22Rv1 (cell line): ENCODE measurements around the gene TMEM163.
"Not testable (repeated sequence)": the region's sequence is repeated elsewhere in the genome, so short reads cannot be mapped to it uniquely, and the experiment has no call there.

Experiments
- H3K27ac ChIP-seq: fragments of 450-650 bp; 2 replicates; pipeline ENCODE4 v1.5.1; 2017
- ZFX ChIP-seq: fragments of 450-650 bp; IDR thresholded peaks from 2 replicates; pipeline ENCODE4 v1.6.1; 2017; ENCODE audit warnings: antibody characterized with exemption, borderline replicate concordance
- TF ChIP-seq, protein P1 (sequence below): fragments of 450-650 bp; IDR thresholded peaks from 2 replicates; pipeline ENCODE4 v1.5.1; 2017; ENCODE audit warnings: mild to moderate bottlenecking

Gene TMEM163

DNA sequence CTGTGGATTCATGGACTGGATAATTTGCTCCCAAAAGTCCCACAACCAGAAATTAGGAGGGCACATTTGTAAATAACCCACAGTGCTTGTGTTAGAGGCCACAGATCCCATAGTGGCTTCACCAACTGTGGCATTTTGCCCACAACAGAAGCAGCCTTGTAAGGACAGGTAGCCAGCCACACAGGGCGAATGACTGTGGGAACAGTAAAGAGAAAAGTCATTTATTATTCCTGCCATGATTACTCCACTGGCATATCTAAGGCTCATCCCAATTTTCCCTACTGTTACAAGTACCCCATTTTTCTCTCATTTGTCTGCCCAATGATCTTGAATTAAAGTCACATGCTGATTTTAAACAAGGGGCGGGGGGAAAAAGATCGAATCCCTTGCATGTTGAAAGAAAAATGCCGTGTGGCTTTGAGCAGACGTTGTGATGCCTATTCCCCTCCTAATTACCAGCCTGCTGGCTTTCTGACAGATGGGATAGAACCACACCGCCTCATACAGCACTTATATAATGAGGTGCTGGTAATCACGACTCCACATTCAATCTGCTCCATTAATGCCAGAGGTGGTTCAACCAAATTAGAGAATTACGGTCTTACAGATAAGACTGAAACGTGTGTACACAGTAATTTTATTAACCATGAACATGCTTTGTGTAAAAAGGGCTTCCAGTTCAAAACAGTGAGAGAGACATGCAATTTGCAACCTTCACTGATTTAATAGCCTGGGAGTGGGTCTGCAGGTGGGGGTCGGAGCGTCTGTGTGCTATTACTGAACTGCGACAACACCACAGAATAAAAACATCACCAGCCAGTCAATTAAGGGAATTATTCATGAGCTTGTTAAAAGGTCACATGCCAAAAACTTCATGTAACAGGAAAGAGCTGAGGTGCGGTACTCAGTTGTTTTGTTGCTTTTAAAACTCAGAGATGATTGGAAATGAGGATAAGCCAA lies 196.0 kb downstream of the TMEM163 start:
- TF ChIP-seq, protein P1, sequence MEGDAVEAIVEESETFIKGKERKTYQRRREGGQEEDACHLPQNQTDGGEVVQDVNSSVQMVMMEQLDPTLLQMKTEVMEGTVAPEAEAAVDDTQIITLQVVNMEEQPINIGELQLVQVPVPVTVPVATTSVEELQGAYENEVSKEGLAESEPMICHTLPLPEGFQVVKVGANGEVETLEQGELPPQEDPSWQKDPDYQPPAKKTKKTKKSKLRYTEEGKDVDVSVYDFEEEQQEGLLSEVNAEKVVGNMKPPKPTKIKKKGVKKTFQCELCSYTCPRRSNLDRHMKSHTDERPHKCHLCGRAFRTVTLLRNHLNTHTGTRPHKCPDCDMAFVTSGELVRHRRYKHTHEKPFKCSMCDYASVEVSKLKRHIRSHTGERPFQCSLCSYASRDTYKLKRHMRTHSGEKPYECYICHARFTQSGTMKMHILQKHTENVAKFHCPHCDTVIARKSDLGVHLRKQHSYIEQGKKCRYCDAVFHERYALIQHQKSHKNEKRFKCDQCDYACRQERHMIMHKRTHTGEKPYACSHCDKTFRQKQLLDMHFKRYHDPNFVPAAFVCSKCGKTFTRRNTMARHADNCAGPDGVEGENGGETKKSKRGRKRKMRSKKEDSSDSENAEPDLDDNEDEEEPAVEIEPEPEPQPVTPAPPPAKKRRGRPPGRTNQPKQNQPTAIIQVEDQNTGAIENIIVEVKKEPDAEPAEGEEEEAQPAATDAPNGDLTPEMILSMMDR, result no peak
- no peak for TF ChIP-seq ZFX
- no peak overlapping the region for H3K27ac ChIP-seq

DNA sequence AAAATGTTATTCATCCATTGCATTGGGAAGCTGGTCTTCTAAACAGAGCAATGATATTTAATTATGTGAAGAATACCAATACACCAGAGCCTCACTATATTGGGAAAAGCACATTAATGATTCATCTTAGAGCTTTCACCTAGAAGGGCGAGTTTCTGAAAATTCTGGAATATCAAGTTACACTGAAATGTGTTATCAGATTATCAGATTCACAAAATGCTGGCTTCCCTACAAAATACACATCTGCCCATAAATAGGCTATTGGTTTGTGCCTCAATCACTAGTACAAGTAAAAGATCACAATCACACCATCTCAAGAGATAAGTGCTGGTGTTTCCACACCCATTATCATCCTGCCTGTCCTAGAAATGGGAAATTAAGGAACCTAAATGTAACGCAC lies 200.7 kb downstream of the TMEM163 start:
- no peak overlapping the region for H3K27ac ChIP-seq
- TF ChIP-seq ZFX, result no peak
- TF ChIP-seq, protein P1, result no peak

DNA sequence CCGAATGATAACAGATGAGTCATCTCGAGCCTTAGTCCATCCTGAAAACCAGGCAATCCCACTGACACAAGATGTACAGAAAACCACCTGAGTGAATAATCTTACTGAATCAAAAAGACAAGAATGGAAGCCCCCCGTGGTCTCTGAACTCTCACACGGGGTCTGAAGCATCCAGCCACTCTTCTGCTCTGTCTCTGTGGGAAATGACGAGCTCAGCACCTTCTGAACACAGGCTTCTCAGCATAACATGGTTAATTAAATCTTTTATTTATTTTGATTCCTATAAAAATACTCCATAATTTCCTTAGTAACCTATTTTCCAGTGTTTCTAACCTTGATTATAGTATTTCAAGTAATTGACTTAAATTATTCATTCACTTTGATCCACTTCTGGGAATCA lies 203.7 kb downstream of the TMEM163 start:
- H3K27ac ChIP-seq, result no peak overlapping the region
- TF ChIP-seq ZFX, result no peak
- TF ChIP-seq, protein P1, result no peak

DNA sequence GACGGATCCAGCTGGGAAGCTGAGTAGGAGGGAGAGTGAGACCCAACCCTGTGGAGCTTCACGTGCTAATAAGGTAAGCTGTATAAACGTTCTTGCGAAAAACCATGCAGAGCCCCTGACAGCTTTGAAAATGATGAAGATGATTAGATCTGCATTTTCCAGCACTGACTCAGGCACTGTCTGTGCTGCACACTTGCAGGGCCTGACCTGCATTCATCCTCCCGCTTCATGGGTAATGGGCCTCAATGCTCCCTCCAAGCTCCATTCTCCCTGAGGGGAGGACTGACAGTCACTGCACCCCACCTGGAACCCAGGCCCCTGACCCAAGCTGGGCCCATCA lies 205.4 kb downstream of the TMEM163 start:
- TF ChIP-seq ZFX, result no peak
- TF ChIP-seq, protein P1, result no peak
- H3K27ac ChIP-seq, result no peak overlapping the region

DNA sequence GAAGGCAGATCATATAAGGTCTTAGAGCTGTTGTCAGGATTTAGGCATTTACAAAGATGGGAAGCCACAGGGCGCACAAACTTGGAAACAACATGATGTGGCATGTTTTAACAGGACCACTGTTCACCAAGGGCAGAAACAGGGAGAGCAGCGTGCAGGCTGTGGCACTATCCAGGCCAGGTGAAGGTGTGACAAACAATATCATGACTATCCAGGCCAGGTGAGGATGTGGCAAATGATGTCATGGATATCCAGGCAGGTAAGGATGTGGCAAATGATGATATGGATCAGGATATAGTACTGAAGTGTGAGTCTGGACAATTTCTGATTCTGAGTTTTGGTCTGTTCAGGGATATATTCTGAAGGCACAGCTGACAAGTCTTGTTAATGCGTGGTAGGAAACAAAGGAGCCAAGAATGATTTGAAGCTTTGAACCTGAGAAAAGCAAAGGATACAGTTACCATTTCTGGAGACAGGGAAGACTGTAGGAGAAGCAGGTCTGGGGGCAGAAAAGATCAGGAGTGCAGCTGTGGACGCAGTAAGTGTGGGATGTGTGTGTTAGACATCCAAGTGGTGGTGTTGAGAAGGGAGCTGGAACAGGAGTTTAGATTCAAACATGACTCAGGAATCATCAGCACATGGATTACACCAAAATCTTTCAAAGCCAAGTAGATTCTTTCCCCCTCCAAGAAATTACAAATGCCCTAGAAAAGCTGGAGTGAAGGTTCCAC lies 205.9 kb downstream of the TMEM163 start:
- TF ChIP-seq, protein P1, result no peak
- TF ChIP-seq ZFX, result no peak
- no peak overlapping the region for H3K27ac ChIP-seq

DNA sequence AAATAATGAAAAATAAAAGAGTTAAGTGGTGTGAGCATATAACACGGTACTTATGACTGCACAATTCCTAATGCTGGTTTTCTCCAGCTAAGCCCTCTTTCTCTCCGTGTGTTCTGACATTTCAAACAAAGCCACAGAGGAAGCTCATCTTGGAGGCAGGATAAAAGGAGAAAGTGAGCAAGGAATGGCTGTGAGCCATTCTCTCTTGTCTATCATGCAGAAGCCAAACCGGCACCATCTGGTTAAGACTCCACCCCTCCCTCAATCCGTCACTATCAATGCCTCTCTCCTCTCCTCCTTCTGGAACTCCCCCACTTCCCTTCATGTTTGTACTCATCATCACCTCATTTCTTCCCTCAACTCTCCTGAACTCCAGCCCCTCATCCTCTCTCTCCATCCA lies 210.4 kb downstream of the TMEM163 start:
- no peak for TF ChIP-seq ZFX
- TF ChIP-seq, protein P1, result no peak
- H3K27ac ChIP-seq, result no peak overlapping the region

DNA sequence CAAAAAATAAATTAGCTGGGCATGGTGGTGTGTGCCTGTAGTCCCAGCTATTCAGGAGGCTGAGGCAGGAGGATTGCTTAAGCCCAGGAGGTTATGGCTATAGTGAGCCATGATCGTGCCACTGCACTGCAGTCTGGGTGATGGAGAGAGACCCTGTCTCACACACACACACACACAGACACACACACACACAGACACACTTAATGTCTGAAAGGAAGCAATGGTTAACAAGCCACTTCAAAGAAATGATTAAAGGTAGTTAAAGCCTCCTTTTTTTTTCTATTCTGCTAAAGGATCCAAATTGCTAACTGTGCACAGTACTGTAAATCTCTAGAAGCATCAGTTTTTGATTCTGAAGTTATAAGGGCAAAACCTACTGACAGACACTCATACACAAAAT lies 211.1 kb downstream of the TMEM163 start:
- TF ChIP-seq, protein P1, result no peak
- no peak for TF ChIP-seq ZFX

DNA sequence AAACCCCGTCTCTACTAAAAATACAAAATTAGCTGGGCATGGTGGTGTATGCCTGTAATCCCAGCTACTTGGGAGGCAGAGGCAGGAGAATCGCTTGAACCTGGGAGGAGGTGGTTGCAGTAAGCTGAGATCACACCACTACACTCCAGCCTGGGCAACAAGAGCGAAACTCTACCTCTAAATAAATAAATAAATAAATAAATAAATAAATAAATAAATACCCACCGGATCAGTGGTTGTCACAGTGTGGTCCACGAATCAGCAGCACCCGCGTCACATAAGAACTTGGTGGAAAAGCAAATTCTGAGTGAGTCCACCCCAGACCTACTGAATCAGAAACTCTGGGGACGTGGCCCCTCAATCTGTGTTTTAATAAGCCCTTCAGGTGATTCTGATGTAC lies 211.6 kb downstream of the TMEM163 start:
- H3K27ac ChIP-seq, result not testable (repeated sequence)

More for the DNA sequence above, 211.1 kb downstream of the TMEM163 start:
- H3K27ac ChIP-seq, result no peak overlapping the region
